ENCODE measurements around the gene KRT85. TPM values are rescaled to one million over a fixed set of nuclear protein-coding genes. Genes with fewer than 3 reads are reported as not detected.

The KRT85 gene
- total RNA-seq (2022; extraction: Qiagen RNA extraction; ENCODE audit: low read depth), result not detected in 5 replicates

DNA sequence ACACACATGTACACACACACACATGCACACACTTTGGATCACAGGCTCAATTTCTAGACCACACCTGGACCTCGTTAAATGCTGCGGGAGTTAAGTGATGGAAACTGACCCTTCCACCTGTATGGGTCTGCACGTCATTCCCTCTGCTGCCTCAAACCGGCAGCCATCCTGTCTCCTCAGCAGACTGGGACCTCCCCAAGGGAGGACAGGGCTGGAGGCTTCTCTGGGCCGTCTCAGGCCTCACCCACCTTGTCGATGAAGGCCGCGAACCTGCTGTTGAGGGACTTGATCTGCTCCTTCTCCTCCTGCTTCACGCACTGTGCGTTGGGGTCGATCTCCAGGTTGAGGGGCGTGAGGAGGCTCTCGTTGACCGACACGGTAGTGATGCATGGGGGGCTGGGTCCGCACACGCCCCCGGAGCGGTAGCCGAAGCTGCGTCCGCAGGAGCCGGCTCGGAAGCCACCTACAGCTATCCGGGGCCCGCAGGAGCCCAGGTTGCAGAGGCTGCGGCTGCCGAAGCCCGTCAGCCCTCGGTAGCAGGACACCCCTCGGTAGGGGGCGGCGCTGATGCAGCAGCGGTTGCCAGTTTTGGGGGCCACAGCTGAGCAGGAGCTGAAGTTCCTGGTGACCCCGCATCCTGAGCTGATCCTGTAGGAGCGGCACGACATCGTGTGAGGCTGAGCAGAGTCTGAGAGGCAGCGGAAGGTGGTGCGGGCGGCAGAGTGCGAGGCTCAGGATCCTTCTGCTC, at the start of gene KRT85:
Gene KRT85 (minus strand): TSS at position 744 of the 748 bp plus-strand sequence. CDS start 76 bp downstream, at position 668.

DNA sequence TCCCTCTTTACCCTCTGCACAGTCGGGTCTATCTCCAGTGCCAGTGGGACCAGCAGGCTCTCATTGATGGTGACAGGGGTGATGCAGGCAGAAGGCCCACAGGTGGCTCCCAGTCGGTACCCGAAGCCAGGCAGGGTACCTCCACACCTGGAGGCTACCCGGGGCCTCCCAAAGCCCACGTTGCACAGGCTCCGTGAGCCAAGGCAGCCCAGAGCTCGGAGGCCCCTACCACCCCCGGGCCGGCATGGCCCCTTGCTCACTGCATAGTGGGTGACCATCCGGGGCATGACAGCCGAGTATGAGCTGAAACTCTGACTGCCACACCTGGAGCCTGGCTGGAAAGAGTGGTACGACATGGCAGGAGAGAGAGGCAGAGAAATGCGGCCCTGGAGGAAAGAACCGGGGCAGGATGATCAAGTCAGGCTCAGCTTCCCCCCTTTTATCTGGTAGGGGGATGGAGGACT, 38.7 kb upstream of the KRT85 start, which contains the start of gene KRT82:
Gene KRT82 (minus strand): TSS at position 414 of the 464 bp plus-strand sequence. CDS start 58 bp downstream, at position 356.

DNA sequence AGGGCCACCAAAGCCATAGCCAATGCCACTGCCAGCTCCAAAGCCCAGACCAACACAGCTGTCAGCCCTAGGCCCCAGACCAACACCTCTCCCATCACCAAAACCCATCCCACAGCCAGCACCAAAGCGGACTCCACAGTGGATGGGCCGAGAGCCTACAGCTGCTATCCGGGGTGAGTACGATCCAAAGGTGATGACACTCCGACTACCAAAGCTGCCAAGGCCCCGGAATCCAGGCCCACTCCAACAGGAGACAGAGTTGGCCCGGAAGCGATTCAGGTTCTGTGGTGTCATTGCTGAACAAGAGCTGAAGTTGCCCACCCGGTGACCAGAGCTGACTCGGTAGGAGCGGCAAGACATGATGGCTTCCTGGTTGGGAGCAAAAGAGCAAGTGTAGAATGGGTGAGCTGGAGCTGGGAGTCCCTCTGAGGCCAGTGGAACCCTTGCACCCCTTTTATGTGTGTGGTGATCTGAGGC, 18.0 kb upstream of the KRT85 start, which contains the start of gene KRT84:
Gene KRT84 (minus strand): TSS at position 427 of the 477 bp plus-strand sequence. CDS start 67 bp downstream, at position 360.

DNA sequence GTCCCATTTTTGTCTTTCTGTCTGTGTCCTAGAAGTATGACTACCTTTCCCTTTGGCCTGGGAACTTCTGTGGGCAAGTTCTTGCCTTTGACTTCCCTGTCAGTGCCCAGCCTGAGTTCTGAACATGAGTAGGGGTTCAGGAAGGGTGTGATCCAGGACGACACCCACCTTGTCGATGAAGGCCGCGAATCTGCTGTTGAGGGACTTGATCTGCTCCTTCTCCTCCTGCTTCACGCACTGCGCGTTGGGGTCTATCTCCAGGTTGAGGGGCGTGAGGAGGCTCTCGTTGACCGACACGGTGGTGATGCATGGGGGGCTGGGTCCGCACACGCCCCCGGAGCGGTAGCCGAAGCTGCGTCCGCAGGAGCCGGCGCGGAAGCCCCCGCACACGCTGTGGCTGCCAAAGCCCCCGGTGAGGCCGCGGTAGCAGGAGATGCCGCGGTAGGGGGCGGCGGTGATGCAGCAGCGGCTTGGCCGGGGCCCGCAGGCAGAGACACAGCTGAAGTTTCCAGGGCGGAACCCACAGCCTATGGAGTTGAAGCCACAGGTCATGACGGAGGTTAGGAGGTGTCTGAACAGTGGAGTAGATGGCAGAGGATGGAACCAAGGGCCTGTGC, 46.4 kb downstream of the KRT85 start, which contains the start of gene KRT83:
Gene KRT83 (minus strand): TSS at position 615 of the 617 bp plus-strand sequence. CDS start 63 bp downstream, at position 552.

Other genes starting within 250 kb of the KRT85 start
- gene KRT80, start 175.5 kb downstream of the KRT85 start, total RNA-seq (2022; extraction: Qiagen RNA extraction; ENCODE audit: low read depth), result 30.3 to 43.4 TPM (median 36.8 TPM) in 5 replicates
- gene KRT7, start 134.2 kb downstream of the KRT85 start, total RNA-seq (2022; extraction: Qiagen RNA extraction; ENCODE audit: low read depth), result 4,163 to 5,096 TPM (median 4,633 TPM) in 5 replicates
- 31.3 to 49.7 TPM (median 45.6 TPM) in 5 replicates for gene KRT86, start 92.8 kb downstream of the KRT85 start, total RNA-seq (2022; extraction: Qiagen RNA extraction; ENCODE audit: low read depth)
- gene KRT81, start 75.9 kb downstream of the KRT85 start, total RNA-seq (2022; extraction: Qiagen RNA extraction; ENCODE audit: low read depth), result 3,338 to 4,063 TPM (median 3,935 TPM) in 5 replicates
- gene KRT83, start 46.1 kb downstream of the KRT85 start, total RNA-seq (2022; extraction: Qiagen RNA extraction; ENCODE audit: low read depth), result 2.9 to 7.2 TPM (median 6.3 TPM) in 5 replicates
- gene KRT84, start 18.2 kb upstream of the KRT85 start, total RNA-seq (2022; extraction: Qiagen RNA extraction; ENCODE audit: low read depth), result not detected in 5 replicates
- gene KRT82, start 38.9 kb upstream of the KRT85 start, total RNA-seq (2022; extraction: Qiagen RNA extraction; ENCODE audit: low read depth), result not detected in 5 replicates
- 0.08 to 0.26 TPM (median 0.10 TPM) in 5 replicates for gene KRT75, start 66.9 kb upstream of the KRT85 start, total RNA-seq (2022; extraction: Qiagen RNA extraction; ENCODE audit: low read depth)
- gene KRT6B, start 84.7 kb upstream of the KRT85 start, total RNA-seq (2022; extraction: Qiagen RNA extraction; ENCODE audit: low read depth), result 0.06 to 0.09 TPM in 2 of 5 replicates, not detected in the others
- gene KRT6C, start 106.3 kb upstream of the KRT85 start, total RNA-seq (2022; extraction: Qiagen RNA extraction; ENCODE audit: low read depth), result not detected in 5 replicates
- gene KRT6A, start 125.8 kb upstream of the KRT85 start, total RNA-seq (2022; extraction: Qiagen RNA extraction; ENCODE audit: low read depth), result 5.6 to 6.8 TPM (median 6.6 TPM) in 5 replicates
- 0.24 to 0.66 TPM (median 0.49 TPM) in 5 replicates for gene KRT5, start 152.9 kb upstream of the KRT85 start, total RNA-seq (2022; extraction: Qiagen RNA extraction; ENCODE audit: low read depth)
- not detected in 5 replicates for gene KRT71, start 185.7 kb upstream of the KRT85 start, total RNA-seq (2022; extraction: Qiagen RNA extraction; ENCODE audit: low read depth)
- gene KRT74, start 206.4 kb upstream of the KRT85 start, total RNA-seq (2022; extraction: Qiagen RNA extraction; ENCODE audit: low read depth), result not detected in 5 replicates
- gene KRT72, start 234.0 kb upstream of the KRT85 start, total RNA-seq (2022; extraction: Qiagen RNA extraction; ENCODE audit: low read depth), result not detected in 5 replicates